Activated T-cell treated with anti-CD3 and anti-CD28 coated beads, Interleukin-2, amount 50 U/mL, for 24 hours (primary cell): Measurements from ENCODE around the gene AK8.

Experiments
- DNase-seq: peaks from one replicate; pipeline ENCODE4 v3.0.0-alpha.2; 2020
- H3K27ac Mint-ChIP-seq: 2 replicates; pipeline ENCODE4 v1.8.0; 2020; ENCODE audit warnings: mild to moderate bottlenecking, mixed read lengths
- H3K27me3 Mint-ChIP-seq: 2 replicates; pipeline ENCODE4 v1.8.0; 2020; ENCODE audit warnings: mixed read lengths
- H3K36me3 Mint-ChIP-seq: 2 replicates; pipeline ENCODE4 v1.8.0; 2020; ENCODE audit warnings: low read depth, mixed read lengths
- H3K4me1 Mint-ChIP-seq: 2 replicates; pipeline ENCODE4 v1.8.0; 2020; ENCODE audit warnings: low read depth, mixed read lengths
- H3K4me3 Mint-ChIP-seq: 2 replicates; pipeline ENCODE4 v1.8.0; 2020; ENCODE audit warnings: mild to moderate bottlenecking, moderate library complexity, mixed read lengths
- H3K9me3 Mint-ChIP-seq: 2 replicates; pipeline ENCODE4 v1.8.0; 2020; ENCODE audit warnings: mixed read lengths

AK8 gene

DNA sequence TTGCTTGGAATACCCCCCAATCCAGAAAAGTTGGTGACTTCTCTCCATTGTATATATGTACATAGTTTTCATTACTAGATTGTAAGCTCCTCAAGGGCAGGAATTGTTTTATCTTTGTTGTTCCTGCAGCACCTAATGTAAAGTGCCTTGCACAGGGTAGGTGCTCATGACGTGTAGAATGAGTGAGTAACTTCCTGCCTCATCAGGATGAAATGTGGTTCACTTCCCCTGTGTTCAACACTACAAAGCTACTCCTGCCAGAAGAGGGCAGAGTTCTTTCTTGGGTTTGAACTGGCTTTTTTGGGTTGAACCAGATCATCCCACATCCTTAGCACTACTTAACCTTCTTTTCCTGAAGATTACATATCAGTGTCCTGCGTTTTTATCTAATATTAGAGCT, 183.9 kb downstream of the AK8 start:
- no peak overlapping the region for H3K27ac Mint-ChIP-seq
- peaks cover 52% of the 10 kb centered on the region for H3K36me3 Mint-ChIP-seq
- peaks cover 42% of the 10 kb centered on the region for H3K9me3 Mint-ChIP-seq
- H3K27me3 Mint-ChIP-seq: peaks cover 5% of the 10 kb centered on the region
- H3K4me3 Mint-ChIP-seq: no peak overlapping the region
- H3K4me1 Mint-ChIP-seq: peaks cover 4% of the 10 kb centered on the region
- no peak for DNase-seq

- Mint-ChIP-seq H3K4me1 (peaks cover 6% of the 10 kb centered on the region), H3K36me3 (peaks cover 83% of the 10 kb centered on the region), H3K4me3 (no peak overlapping the region), H3K27me3 (no peaks in the 10 kb centered on the region), H3K27ac (no peak overlapping the region), H3K9me3 (peaks cover 11% of the 10 kb centered on the region)
- no peak for DNase-seq
Observed at GRCh38 chr9:132690696-132691095, 187.4 kb downstream of the AK8 start.

DNA sequence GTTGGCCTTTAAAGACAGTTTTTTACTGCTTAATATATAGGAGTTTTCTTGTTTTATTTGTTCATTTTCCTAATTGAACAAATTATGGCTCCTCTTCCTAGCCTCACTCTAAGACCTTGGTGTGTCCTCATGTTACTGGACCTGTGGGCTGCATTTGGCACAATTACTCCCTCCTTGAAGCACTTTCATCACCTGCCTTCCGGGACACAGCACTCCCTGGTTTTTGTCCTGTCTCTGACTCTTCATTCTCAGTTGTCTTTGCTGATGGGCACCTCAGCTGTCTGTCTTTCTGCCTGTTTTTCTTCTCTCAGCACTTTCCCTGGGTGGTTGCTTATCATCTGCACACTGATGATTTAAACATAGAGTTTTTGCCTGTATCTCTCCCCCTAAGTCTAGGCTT, 194.2 kb downstream of the AK8 start:
- Mint-ChIP-seq H3K4me1 (peaks cover 35% of the 10 kb centered on the region), H3K27ac (no peak overlapping the region), H3K36me3 (peaks cover 97% of the 10 kb centered on the region), H3K4me3 (no peak overlapping the region), H3K27me3 (no peaks in the 10 kb centered on the region), H3K9me3 (no peaks in the 10 kb centered on the region)
- no peak for DNase-seq

- no peaks in the 10 kb centered on the region for H3K9me3 Mint-ChIP-seq
- H3K4me3 Mint-ChIP-seq: no peak overlapping the region
- no peak for DNase-seq
- no peak overlapping the region for H3K27ac Mint-ChIP-seq
- no peaks in the 10 kb centered on the region for H3K27me3 Mint-ChIP-seq
- peaks cover 44% of the 10 kb centered on the region for H3K4me1 Mint-ChIP-seq
- H3K36me3 Mint-ChIP-seq: peaks cover 96% of the 10 kb centered on the region
Observed at GRCh38 chr9:132681561-132681960, 196.5 kb downstream of the AK8 start.

GRCh38 chr9:132679946-132680625, 198.0 kb downstream of the AK8 start:
- no peaks in the 10 kb centered on the region for H3K9me3 Mint-ChIP-seq
- no peaks in the 10 kb centered on the region for H3K27me3 Mint-ChIP-seq
- peaks cover 50% of the 10 kb centered on the region for H3K4me1 Mint-ChIP-seq
- peak overlapping the region; percentile 84 for H3K27ac Mint-ChIP-seq
- DNase-seq: no peak
- no peak overlapping the region for H3K4me3 Mint-ChIP-seq
- H3K36me3 Mint-ChIP-seq: peaks cover 90% of the 10 kb centered on the region

DNA sequence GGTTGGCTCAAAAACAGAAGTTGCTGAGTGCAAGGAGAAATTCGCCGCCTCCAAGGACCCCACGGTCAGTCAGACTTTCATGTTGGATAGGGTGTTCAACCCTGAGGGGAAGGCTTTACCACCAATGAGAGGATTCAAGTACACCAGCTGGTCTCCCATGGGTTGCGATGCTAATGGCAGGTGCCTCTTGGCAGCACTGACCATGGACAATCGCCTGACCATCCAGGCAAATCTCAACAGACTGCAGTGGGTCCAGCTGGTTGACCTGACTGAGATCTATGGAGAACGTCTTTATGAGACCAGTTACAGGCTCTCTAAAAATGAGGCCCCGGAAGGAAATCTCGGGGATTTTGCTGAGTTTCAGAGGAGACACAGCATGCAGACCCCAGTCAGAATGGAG, 200.1 kb downstream of the AK8 start:
- Mint-ChIP-seq H3K4me1 (peaks cover 70% of the 10 kb centered on the region), H3K27me3 (no peaks in the 10 kb centered on the region), H3K4me3 (no peak overlapping the region), H3K27ac (no peak overlapping the region), H3K9me3 (no peaks in the 10 kb centered on the region), H3K36me3 (peaks cover 90% of the 10 kb centered on the region)
- DNase-seq: no peak
